Mammary epithelial cell (primary cell): Measurements from ENCODE around the gene PIK3C3.

Source experiments
- EZH2 ChIP-seq: IDR thresholded peaks from 2 replicates; pipeline ENCODE4 v1.6.1; 2012; ENCODE audit warnings: low read length, inconsistent platforms, borderline replicate concordance
- TF ChIP-seq, protein P1 (sequence below), 2 donors: IDR thresholded peaks in 1 of 2; conservative IDR thresholded peaks in 1 of 2; 2 replicates each; pipeline ENCODE4 v1.5.1; 2011 to 2012; ENCODE audit warnings: inconsistent platforms in 2 of 2, low read length in 2 of 2, mild to moderate bottlenecking in 2 of 2, control low read depth in 1 of 2, low read depth in 1 of 2; ENCODE audit not compliant: insufficient read depth in 1 of 2; ENCODE audit errors: extremely low read depth in 1 of 2

- TF ChIP-seq, protein P1, sequence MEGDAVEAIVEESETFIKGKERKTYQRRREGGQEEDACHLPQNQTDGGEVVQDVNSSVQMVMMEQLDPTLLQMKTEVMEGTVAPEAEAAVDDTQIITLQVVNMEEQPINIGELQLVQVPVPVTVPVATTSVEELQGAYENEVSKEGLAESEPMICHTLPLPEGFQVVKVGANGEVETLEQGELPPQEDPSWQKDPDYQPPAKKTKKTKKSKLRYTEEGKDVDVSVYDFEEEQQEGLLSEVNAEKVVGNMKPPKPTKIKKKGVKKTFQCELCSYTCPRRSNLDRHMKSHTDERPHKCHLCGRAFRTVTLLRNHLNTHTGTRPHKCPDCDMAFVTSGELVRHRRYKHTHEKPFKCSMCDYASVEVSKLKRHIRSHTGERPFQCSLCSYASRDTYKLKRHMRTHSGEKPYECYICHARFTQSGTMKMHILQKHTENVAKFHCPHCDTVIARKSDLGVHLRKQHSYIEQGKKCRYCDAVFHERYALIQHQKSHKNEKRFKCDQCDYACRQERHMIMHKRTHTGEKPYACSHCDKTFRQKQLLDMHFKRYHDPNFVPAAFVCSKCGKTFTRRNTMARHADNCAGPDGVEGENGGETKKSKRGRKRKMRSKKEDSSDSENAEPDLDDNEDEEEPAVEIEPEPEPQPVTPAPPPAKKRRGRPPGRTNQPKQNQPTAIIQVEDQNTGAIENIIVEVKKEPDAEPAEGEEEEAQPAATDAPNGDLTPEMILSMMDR (conservative IDR thresholded peaks at IDR 0.05 in 1 of 2, IDR thresholded peaks at IDR 0.05 in 1 of 2; ENCODE audit: extremely low read depth in 1 of 2, insufficient read depth in 1 of 2, low read depth in 1 of 2, low read length in 2 of 2), result no peak
- TF ChIP-seq EZH2, result no peak
These were observed 96.4 kb downstream of the PIK3C3 start for GRCh38 chr18:42051411-42051810.
